H1 (cell line): ENCODE measurements around the gene MRPS6. TPM values are rescaled to one million over a fixed set of nuclear protein-coding genes. Genes with fewer than 3 reads are reported as not detected.

ENCODE experiments used
- CTCF ChIA-PET: fragments of 300-600 bp; sonication (Branson Sonifier 250); formaldehyde crosslinking; loops from one replicate; lab custom pipeline; 2021; ENCODE audit not compliant: partially characterized antibody; lab: Charles Lee
- POLR2A ChIA-PET: fragments of 300-600 bp; sonication (Branson Sonifier 250); formaldehyde crosslinking; loops from one replicate; lab custom pipeline; 2021; ENCODE audit warnings: inconsistent platforms; ENCODE audit not compliant: partially characterized antibody; lab: Charles Lee
- DNase-seq, 2 experiments: peaks; one replicate each; pipeline versions ENCODE4 v3.0.0 to v3.0.0-alpha.2; 2010 to 2022; ENCODE audit warnings: low spot score in 2 of 2, low read depth in 1 of 2, mixed read lengths in 1 of 2
- FAIRE-seq: peaks from 2 replicates; lab custom pipeline; 2011; peaks lifted over from hg19 to GRCh38; lab: Jason Lieb, UNC
- H2AFZ ChIP-seq: 2 replicates; pipeline ENCODE4 v1.8.1; 2012; ENCODE audit warnings: low read length, inconsistent platforms
- H2AK5ac ChIP-seq: 2 replicates; pipeline ENCODE4 v1.6.1; 2013; ENCODE audit warnings: low read depth, low read length
- H2BK120ac ChIP-seq: replicated peaks from 2 replicates; pipeline ENCODE3; 2013; ENCODE audit warnings: low read depth, low read length, inconsistent platforms
- H2BK12ac ChIP-seq: 2 replicates; pipeline ENCODE4 v1.6.1; 2013; ENCODE audit warnings: low read depth, low read length
- H2BK15ac ChIP-seq: 2 replicates; pipeline ENCODE4 v1.6.1; 2013; ENCODE audit warnings: low read length
- H2BK20ac ChIP-seq: 2 replicates; pipeline ENCODE4 v1.6.1; 2013; ENCODE audit warnings: low read length
- H2BK5ac ChIP-seq: 2 replicates; pipeline ENCODE4 v1.6.1; 2013; ENCODE audit warnings: low read depth, low read length
- H3K14ac ChIP-seq: 2 replicates; pipeline ENCODE4 v1.6.1; 2013; ENCODE audit warnings: inconsistent platforms; ENCODE audit not compliant: insufficient read length
- H3K18ac ChIP-seq: 2 replicates; pipeline ENCODE4 v1.6.1; 2013; ENCODE audit warnings: low read length; ENCODE audit errors: extremely low read depth
- H3K23ac ChIP-seq: 2 replicates; pipeline ENCODE4 v1.6.1; 2013; ENCODE audit warnings: inconsistent platforms; ENCODE audit not compliant: insufficient read length
- H3K23me2 ChIP-seq: 2 replicates; pipeline ENCODE4 v1.6.1; 2013; ENCODE audit warnings: low read depth, low read length
- H3K27ac ChIP-seq: 2 replicates; pipeline ENCODE4 v1.6.1; 2011; ENCODE audit warnings: low read depth, low read length, inconsistent platforms
- H3K27me3 ChIP-seq, 4 experiments: replicated peaks in 1 of 4; 1 replicate in 1 of 4; 2 replicates in 3 of 4; pipeline versions ENCODE4 v1.6.1 to v1.8.1; 2011 to 2013; ENCODE audit warnings: low read length in 3 of 4, mild to moderate bottlenecking in 3 of 4, inconsistent platforms in 2 of 4, mixed read lengths in 2 of 4, moderate library complexity in 1 of 4; ENCODE audit not compliant: control insufficient read depth in 3 of 4, insufficient read depth in 3 of 4; ENCODE audit errors: extremely low read depth in 1 of 4
- H3K36me3 ChIP-seq, 4 experiments: 2 replicates each; pipeline versions ENCODE4 v1.6.1 to v1.8.1; 2011 to 2013; ENCODE audit warnings: mild to moderate bottlenecking in 4 of 4, low read length in 3 of 4, moderate library complexity in 2 of 4, control low read depth in 1 of 4, inconsistent platforms in 1 of 4; ENCODE audit not compliant: insufficient read depth in 4 of 4, control insufficient read depth in 2 of 4
- H3K4ac ChIP-seq: replicated peaks from 2 replicates; pipeline ENCODE3; 2013; ENCODE audit warnings: low read length, low read depth, mixed read lengths, inconsistent platforms; ENCODE audit not compliant: insufficient read length
- H3K4me1 ChIP-seq, 4 experiments: replicated peaks in 1 of 4; 1 replicate in 1 of 4; 2 replicates in 3 of 4; pipeline versions ENCODE4 v1.6.1 to v1.8.1; 2011 to 2013; ENCODE audit warnings: low read length in 3 of 4, inconsistent platforms in 2 of 4, mixed read lengths in 1 of 4; ENCODE audit not compliant: insufficient read depth in 4 of 4, control insufficient read depth in 3 of 4
- H3K4me2 ChIP-seq, 2 experiments: 2 replicates each; pipeline versions ENCODE4 v1.6.1 to v1.8.1; 2011 to 2013; ENCODE audit warnings: low read depth in 2 of 2, low read length in 2 of 2, control low read depth in 1 of 2, inconsistent platforms in 1 of 2, mild to moderate bottlenecking in 1 of 2; ENCODE audit not compliant: insufficient read depth in 1 of 2
- H3K4me3 ChIP-seq, 4 experiments: fragments of 200-600, 300-600 bp in 1 of 4; sonication (generic), shearing (Covaris generic), sonication (Bioruptor Twin) in 1 of 4; 2 replicates each; pipeline versions ENCODE4 v1.5.1 to v1.8.1; 2011 to 2016; ENCODE audit warnings: low read length in 4 of 4, low read depth in 3 of 4, control low read depth in 2 of 4, inconsistent platforms in 2 of 4, mild to moderate bottlenecking in 2 of 4, mixed read lengths in 1 of 4, moderate library complexity in 1 of 4; ENCODE audit not compliant: insufficient read depth in 2 of 4; ENCODE audit errors: extremely low read depth in 1 of 4
- H3K56ac ChIP-seq: replicated peaks from 2 replicates; pipeline ENCODE3; 2013; ENCODE audit warnings: low read depth, mild to moderate bottlenecking, mixed read lengths, low read length, inconsistent platforms; ENCODE audit not compliant: insufficient read length
- H3K79me1 ChIP-seq: 2 replicates; pipeline ENCODE4 v1.6.1; 2013; ENCODE audit warnings: low read depth, low read length, control low read depth
- H3K79me2 ChIP-seq, 2 experiments: 2 replicates each; pipeline versions ENCODE4 v1.6.1 to v1.8.1; 2012 to 2013; ENCODE audit warnings: low read length in 2 of 2, mild to moderate bottlenecking in 2 of 2, inconsistent platforms in 1 of 2; ENCODE audit not compliant: insufficient read depth in 2 of 2, control insufficient read depth in 1 of 2
- H3K9ac ChIP-seq, 4 experiments: replicated peaks in 1 of 4; 1 replicate in 1 of 4; 2 replicates in 3 of 4; pipeline versions ENCODE4 v1.6.1 to v1.8.1; 2011 to 2013; ENCODE audit warnings: low read depth in 3 of 4, low read length in 3 of 4, control low read depth in 2 of 4, mild to moderate bottlenecking in 2 of 4, moderate library complexity in 2 of 4, inconsistent platforms in 1 of 4; ENCODE audit errors: extremely low read depth in 1 of 4
- H3K9me3 ChIP-seq, 2 experiments: 2 replicates each; pipeline versions ENCODE4 v1.6.1 to v1.8.1; 2012 to 2013; ENCODE audit warnings: mild to moderate bottlenecking in 2 of 2, moderate library complexity in 2 of 2, control low read depth in 1 of 2, inconsistent platforms in 1 of 2, low read depth in 1 of 2, low read length in 1 of 2, mixed read lengths in 1 of 2; ENCODE audit not compliant: insufficient read depth in 2 of 2
- H4K20me1 ChIP-seq, 2 experiments: replicated peaks in 1 of 2; 2 replicates each; pipeline versions ENCODE3 to v1.8.1; 2011 to 2013; ENCODE audit warnings: inconsistent platforms in 2 of 2, low read length in 2 of 2, mild to moderate bottlenecking in 1 of 2; ENCODE audit not compliant: insufficient read depth in 2 of 2, control insufficient read depth in 1 of 2
- H4K5ac ChIP-seq: 2 replicates; pipeline ENCODE4 v1.6.1; 2013; ENCODE audit warnings: low read length, low read depth, mixed read lengths, inconsistent platforms; ENCODE audit not compliant: insufficient read length
- H4K8ac ChIP-seq: 2 replicates; pipeline ENCODE4 v1.8.0; 2013; ENCODE audit warnings: mild to moderate bottlenecking, moderate library complexity, low read length, inconsistent platforms; ENCODE audit not compliant: insufficient read depth; ENCODE audit errors: extremely low read depth
- H4K91ac ChIP-seq: replicated peaks from 2 replicates; pipeline ENCODE3; 2013; ENCODE audit warnings: low read length, mixed read lengths, inconsistent platforms; ENCODE audit not compliant: insufficient read length
- ATF3 ChIP-seq: IDR thresholded peaks from 2 replicates; pipeline ENCODE4 v1.6.1; 2011; ENCODE audit warnings: low read depth, mild to moderate bottlenecking, low read length; ENCODE audit not compliant: insufficient read depth
- CHD2 ChIP-seq: IDR thresholded peaks from 2 replicates; pipeline ENCODE4 v1.6.1; 2012; ENCODE audit warnings: low read length, improper control_type of control experiment
- E2F6 ChIP-seq: IDR thresholded peaks from 2 replicates; pipeline ENCODE4 v1.6.1; 2012; ENCODE audit warnings: inconsistent platforms
- HDAC6 ChIP-seq: IDR thresholded peaks from one replicate; pipeline ENCODE4 v1.7.1; 2012; ENCODE audit warnings: low read depth, mild to moderate bottlenecking, inconsistent platforms, low read length, moderate library complexity
- KDM4A ChIP-seq: IDR thresholded peaks from one replicate; pipeline ENCODE4 v1.7.1; 2012; ENCODE audit warnings: low read depth, mild to moderate bottlenecking, moderate library complexity, low read length, inconsistent platforms; ENCODE audit not compliant: severe bottlenecking
- MAX ChIP-seq: IDR thresholded peaks from 2 replicates; pipeline ENCODE4 v1.6.1; 2012; ENCODE audit warnings: inconsistent platforms
- RBBP5 ChIP-seq: IDR thresholded peaks from 2 replicates; pipeline ENCODE4 v1.7.1; 2012; ENCODE audit warnings: low read depth, mild to moderate bottlenecking, inconsistent platforms, low read length, moderate library complexity, borderline replicate concordance
- SIN3A ChIP-seq, 2 experiments: IDR thresholded peaks in 1 of 2; conservative IDR thresholded peaks in 1 of 2; 2 replicates each; pipeline ENCODE4 v1.6.1; 2011 to 2012; ENCODE audit warnings: low read length in 2 of 2, improper control_type of control experiment in 1 of 2, low read depth in 1 of 2, mild to moderate bottlenecking in 1 of 2
- SIRT6 ChIP-seq: IDR thresholded peaks from one replicate; pipeline ENCODE4 v1.7.1; 2012; ENCODE audit warnings: low read length, inconsistent platforms
- SP2 ChIP-seq: IDR thresholded peaks from 2 replicates; pipeline ENCODE4 v1.6.1; 2012; ENCODE audit warnings: mild to moderate bottlenecking, low read length, inconsistent platforms
- SUZ12 ChIP-seq: fragments of 200-600 bp; sonication (generic); IDR thresholded peaks from 2 replicates; pipeline ENCODE4 v1.6.1; 2012; ENCODE audit warnings: mild to moderate bottlenecking, inconsistent platforms, low read length, moderate library complexity, mixed read lengths
- TEAD4 ChIP-seq: IDR thresholded peaks from 2 replicates; pipeline ENCODE4 v1.6.1; 2012; ENCODE audit warnings: low read depth, low read length, inconsistent platforms, mixed read lengths
- WGBS, 2 experiments: shearing (Covaris generic) in 1 of 2; methylation state at CpG; one replicate each; pipeline versions ENCODE4 v1.1.6 to v1.1.7; 2013 to 2015; ENCODE audit warnings: low lambda C conversion rate in 2 of 2, mixed read lengths in 2 of 2, inconsistent platforms in 1 of 2, low coverage in 1 of 2, missing lambda C conversion rate in 1 of 2; ENCODE audit not compliant: insufficient replicate concordance in 2 of 2, insufficient coverage in 1 of 2, insufficient read length in 1 of 2; ENCODE audit errors: extremely low coverage in 1 of 2, missing lambda C conversion rate in 1 of 2; 5-methylcytosine and 5-hydroxymethylcytosine counted together
- polyA plus RNA-seq, 7 experiments: library from polyadenylated mRNA; depleted of rRNA in 3 of 7; stranded (reverse) in 5 of 7; unstranded in 2 of 7; fragments of >200 nt in 5 of 7; fragments of 200-250 nt in 2 of 7; gene quantifications; 1 replicate in 5 of 7; 2 replicates in 1 of 7; 4 replicates in 1 of 7; pipeline versions ENCODE4 v1.2.1 to v1.2.3, GENCODE V29; 2011 to 2013; ENCODE audit warnings: missing spikeins in 2 of 7, mixed read lengths in 2 of 7
- total RNA-seq: library from RNA; stranded (reverse); fragmentation: NEBNext Ultra II Directional; extraction: Animal tissue kit (Norgen Biotek cat#: 25700); gene quantifications from 2 replicates; pipeline ENCODE4 v1.2.1, GENCODE V29; 2021

The MRPS6 gene
- total and polyA plus RNA-seq, 2 of the 8 experiments (the other 6 are each of a cell fraction or from before 2014, with no cell fraction given) = 62.7 to 156 TPM

GRCh38 chr21:34078915-34079314, 5.5 kb downstream of the MRPS6 start:
- H3K4me2 ChIP-seq = no peak overlapping the region
- ChIA-PET CTCF (interaction anchor here (0.7 to 4.1 kb wide), 4 partner anchors 13 to 155 kb away, joined by 3 to 14 read pairs (median 3); no protein-coding TSS in a partner anchor), POLR2A (no interaction called here)
- no peaks in the 10 kb centered on the region; the same call in 1 of the 2 replicates for H3K79me1 ChIP-seq
- H2BK5ac ChIP-seq = no peak overlapping the region
- no peaks in the 10 kb centered on the region for H3K9me3 ChIP-seq
- no peak overlapping the region for H4K91ac ChIP-seq
- no peak overlapping the region for H3K4ac ChIP-seq
- no peak overlapping the region for H2AFZ ChIP-seq
- H3K27ac ChIP-seq = no peak overlapping the region
- H3K36me3 ChIP-seq = peaks cover 0 to 4% (median under 1%) of the 10 kb centered on the region in 4 experiments; a peak in 2 of 8 replicates
- no peak overlapping the region for H3K56ac ChIP-seq
- H3K23me2 ChIP-seq = peaks cover 8% of the 10 kb centered on the region; the same call in 1 of the 2 replicates
- no peak overlapping the region for H2BK15ac ChIP-seq
- no peak overlapping the region for H3K9ac ChIP-seq
- FAIRE-seq = no peak
- no peak overlapping the region for H2BK20ac ChIP-seq
- H3K79me2 ChIP-seq = peaks cover 3 to 97% of the 10 kb centered on the region in 2 experiments; a peak in 3 of 4 replicates
- H4K20me1 ChIP-seq = peaks cover 16 to 32% of the 10 kb centered on the region in 2 experiments
- no peak overlapping the region for H3K14ac ChIP-seq
- H3K27me3 ChIP-seq = no peaks in the 10 kb centered on the region
- no peak overlapping the region for H2BK12ac ChIP-seq
- TF ChIP-seq SP2 (no peak), E2F6 (no peak), MAX (no peak), HDAC6 (no peak), SIN3A (conservative IDR thresholded peaks at IDR 0.05 in 1 of 2, IDR thresholded peaks at IDR 0.05 in 1 of 2; ENCODE audit: low read depth in 1 of 2, low read length in 2 of 2) (no peak), ATF3 (no peak), CHD2 (no peak), RBBP5 (no peak), TEAD4 (no peak), SUZ12 (no peak), KDM4A (no peak), SIRT6 (no peak)
- no peak overlapping the region for H3K18ac ChIP-seq
- H4K8ac ChIP-seq = no peak overlapping the region
- 84% methylated on average over 2 of the region's 2 CpGs; no CpG with 5 or more reads in 1 of the 2 experiments for WGBS, 2 experiments
- DNase-seq = no peak
- no peak overlapping the region for H2BK120ac ChIP-seq
- no peak overlapping the region for H4K5ac ChIP-seq
- H2AK5ac ChIP-seq = no peak overlapping the region
- no peak overlapping the region for H3K23ac ChIP-seq
- peaks cover 0 to 7% (median 2%) of the 10 kb centered on the region in 4 experiments; a peak in 6 of 7 replicates for H3K4me1 ChIP-seq
- H3K4me3 ChIP-seq = no peak overlapping the region
